Measurements from ENCODE around the gene HS3ST5.

- TF ChIP-seq CTCF (IDR thresholded peaks at IDR 0.05) (no peak), POLR2A (IDR thresholded peaks at IDR 0.05) (no peak)
Measured at GRCh38 chr6:114181664-114182063, 161.2 kb downstream of the HS3ST5 start.

Measured in thyroid gland (tissue), 4 donors.